Tibial nerve (tissue), 4 donors: Measurements from ENCODE around the gene RELL1. TPM values are rescaled to one million over a fixed set of nuclear protein-coding genes. Genes with fewer than 3 reads are reported as not detected.

Experiments
- DNase-seq, 2 donors: peaks; one replicate each; pipeline ENCODE4 v3.0.0-alpha.2; 2019; ENCODE audit warnings: low spot score in 2 of 2
- H3K27ac ChIP-seq, 4 donors: fragments of 200-600 bp; sonication (generic) in 3 of 4; one replicate each; pipeline ENCODE4 v1.5.1; 2017 to 2019; ENCODE audit warnings: mild to moderate bottlenecking in 1 of 4
- H3K27me3 ChIP-seq, 2 donors: fragments of 200-600 bp; sonication (generic) in 1 of 2; one replicate each; pipeline versions ENCODE4 v1.5.1 to v1.6.0; 2017 to 2019
- H3K36me3 ChIP-seq, 3 donors: fragments of 200-600 bp; sonication (generic); one replicate each; pipeline ENCODE4 v1.5.1; 2018 to 2019
- H3K4me1 ChIP-seq, 4 donors: fragments of 200-600 bp; sonication (generic) in 3 of 4; one replicate each; pipeline ENCODE4 v1.5.1; 2017 to 2019
- H3K4me3 ChIP-seq, 4 donors: fragments of 200-600 bp; sonication (generic) in 3 of 4; one replicate each; pipeline ENCODE4 v1.5.1; 2017 to 2019; ENCODE audit warnings: mild to moderate bottlenecking in 1 of 4, moderate library complexity in 1 of 4
- H3K9me3 ChIP-seq, 4 donors: fragments of 200-600 bp; sonication (generic) in 3 of 4; one replicate each; pipeline ENCODE4 v1.5.1; 2017 to 2019
- EP300 ChIP-seq, 2 donors: sonication (generic); formaldehyde crosslinking; IDR thresholded peaks; one replicate each; pipeline ENCODE4 v1.6.1; 2017; ENCODE audit warnings: antibody characterized with exemption in 2 of 2, mild to moderate bottlenecking in 1 of 2
- POLR2A ChIP-seq, 2 donors: fragments of 450-650 bp; IDR thresholded peaks; one replicate each; pipeline ENCODE4 v1.6.1; 2017; ENCODE audit warnings: antibody characterized with exemption in 2 of 2, mild to moderate bottlenecking in 2 of 2, moderate library complexity in 2 of 2
- WGBS, 2 donors: methylation state at CpG; one replicate each; pipeline ENCODE4 v1.1.5; 2018; 5-methylcytosine and 5-hydroxymethylcytosine counted together
- total RNA-seq, 4 donors: library from RNA; depleted of rRNA; stranded (reverse); fragments of >200 nt; gene quantifications; one replicate each; pipeline ENCODE4 v1.1.0, GENCODE V29; 2016
- TF ChIP-seq, protein P1 (sequence below), 5 experiments: fragments of 200-600 bp in 3 of 5; fragments of 450-650 bp in 2 of 5; sonication (generic) in 3 of 5; IDR thresholded peaks; one replicate each; pipeline ENCODE4 v1.5.1; 2016 to 2019; ENCODE audit warnings: antibody characterized with exemption in 5 of 5, mild to moderate bottlenecking in 3 of 5, moderate library complexity in 2 of 5

RELL1 gene
- total RNA-seq, 4 donors from 2014 or later = 43.8 to 78.0 (median 61.2) TPM

DNA sequence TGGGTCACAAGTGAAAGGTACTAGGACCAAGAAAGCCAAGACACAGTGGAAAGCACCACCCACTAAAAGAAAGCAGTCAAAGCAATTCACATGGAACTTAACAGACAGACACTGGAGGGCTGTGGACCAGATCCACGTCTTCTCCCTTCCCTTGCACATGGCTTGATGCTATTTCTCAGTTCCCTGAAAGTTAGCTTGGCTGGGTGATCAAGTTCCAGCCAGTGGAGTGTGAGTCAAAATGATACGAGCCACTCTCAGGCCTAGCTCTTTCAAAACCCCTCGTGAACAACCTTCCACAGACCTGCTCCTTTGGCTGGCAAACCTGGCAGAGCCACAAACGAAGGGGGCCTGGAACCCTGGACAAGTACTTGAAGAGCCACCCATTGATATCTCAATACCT is 52.0 kb downstream of the RELL1 start:
- 87 to 92% methylated on average over 4 of the region's 4 CpGs for WGBS, 2 donors
- H3K9me3 ChIP-seq = no peaks in the 10 kb centered on the region
- TF ChIP-seq, protein P1, sequence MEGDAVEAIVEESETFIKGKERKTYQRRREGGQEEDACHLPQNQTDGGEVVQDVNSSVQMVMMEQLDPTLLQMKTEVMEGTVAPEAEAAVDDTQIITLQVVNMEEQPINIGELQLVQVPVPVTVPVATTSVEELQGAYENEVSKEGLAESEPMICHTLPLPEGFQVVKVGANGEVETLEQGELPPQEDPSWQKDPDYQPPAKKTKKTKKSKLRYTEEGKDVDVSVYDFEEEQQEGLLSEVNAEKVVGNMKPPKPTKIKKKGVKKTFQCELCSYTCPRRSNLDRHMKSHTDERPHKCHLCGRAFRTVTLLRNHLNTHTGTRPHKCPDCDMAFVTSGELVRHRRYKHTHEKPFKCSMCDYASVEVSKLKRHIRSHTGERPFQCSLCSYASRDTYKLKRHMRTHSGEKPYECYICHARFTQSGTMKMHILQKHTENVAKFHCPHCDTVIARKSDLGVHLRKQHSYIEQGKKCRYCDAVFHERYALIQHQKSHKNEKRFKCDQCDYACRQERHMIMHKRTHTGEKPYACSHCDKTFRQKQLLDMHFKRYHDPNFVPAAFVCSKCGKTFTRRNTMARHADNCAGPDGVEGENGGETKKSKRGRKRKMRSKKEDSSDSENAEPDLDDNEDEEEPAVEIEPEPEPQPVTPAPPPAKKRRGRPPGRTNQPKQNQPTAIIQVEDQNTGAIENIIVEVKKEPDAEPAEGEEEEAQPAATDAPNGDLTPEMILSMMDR (IDR thresholded peaks at IDR 0.05) = no peak
- no peak for TF ChIP-seq POLR2A (IDR thresholded peaks at IDR 0.05)
- TF ChIP-seq EP300 (IDR thresholded peaks at IDR 0.05) = no peak
- H3K36me3 ChIP-seq = peaks cover 0 to 64% (median 0%) of the 10 kb centered on the region in 3 donors
- peak overlapping the region in 1 of 4 donors; percentile 46 for H3K27ac ChIP-seq
- DNase-seq = no peak
- peaks cover 0 to 31% (median 3%) of the 10 kb centered on the region in 4 donors for H3K4me1 ChIP-seq
- H3K4me3 ChIP-seq = no peak overlapping the region
- H3K27me3 ChIP-seq = no peaks in the 10 kb centered on the region

DNA sequence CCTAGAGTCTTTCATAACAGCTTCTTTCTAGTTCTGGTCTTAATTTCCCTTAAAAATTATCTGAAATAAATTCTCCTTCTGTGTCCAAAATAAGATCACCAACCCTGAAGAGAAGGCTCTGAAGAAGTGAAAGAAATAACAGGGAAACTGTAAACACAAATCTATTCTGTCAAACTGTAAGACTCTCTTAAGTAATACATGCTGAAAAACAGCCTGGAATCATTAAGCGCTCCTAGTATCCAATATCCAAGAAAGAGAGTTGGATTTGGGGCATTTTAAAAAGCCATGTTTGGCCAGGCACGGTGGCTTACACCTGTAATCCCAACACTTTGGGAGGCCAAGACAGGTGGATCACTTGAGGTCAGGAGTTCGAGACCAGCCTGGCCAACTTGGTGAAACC is 53.3 kb downstream of the RELL1 start:
- WGBS, 2 donors = 72 to 84% methylated on average over 3 of the region's 3 CpGs
- peaks cover 0 to 58% (median 0%) of the 10 kb centered on the region in 3 donors for H3K36me3 ChIP-seq
- TF ChIP-seq, protein P1 (IDR thresholded peaks at IDR 0.05) = no peak
- TF ChIP-seq EP300 (IDR thresholded peaks at IDR 0.05) (no peak), POLR2A (IDR thresholded peaks at IDR 0.05) (no peak)
- no peaks in the 10 kb centered on the region for H3K9me3 ChIP-seq
- H3K27me3 ChIP-seq = no peaks in the 10 kb centered on the region
- DNase-seq = no peak
- peaks cover 0 to 44% (median 7%) of the 10 kb centered on the region in 4 donors for H3K4me1 ChIP-seq
- H3K27ac ChIP-seq = no peak overlapping the region
- H3K4me3 ChIP-seq = no peak overlapping the region

DNA sequence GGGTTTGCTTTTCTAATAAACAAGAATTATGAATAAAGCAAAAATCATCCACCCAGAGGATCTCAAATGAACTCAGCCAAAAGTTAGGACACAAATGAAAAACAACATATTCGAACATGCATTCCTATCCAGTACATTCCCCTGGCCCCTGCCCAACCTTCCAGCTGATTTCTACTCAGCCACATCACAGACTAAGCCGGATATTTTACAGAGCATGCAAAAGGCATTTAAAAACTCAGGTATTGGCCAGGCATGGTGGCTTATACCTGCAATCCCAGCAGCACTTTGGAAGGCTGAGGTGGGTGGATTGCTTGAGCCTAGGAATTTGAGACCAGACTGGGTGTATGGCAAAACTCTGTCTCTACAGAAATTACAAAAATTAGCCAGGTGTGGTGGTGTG is 54.6 kb downstream of the RELL1 start:
- Histone ChIP-seq H3K27me3 (no peaks in the 10 kb centered on the region), H3K4me1 (peaks cover 0 to 57% (median 12%) of the 10 kb centered on the region in 4 donors), H3K4me3 (no peak overlapping the region), H3K9me3 (no peaks in the 10 kb centered on the region), H3K36me3 (peaks cover 0 to 49% (median 0%) of the 10 kb centered on the region in 3 donors), H3K27ac (no peak overlapping the region)
- TF ChIP-seq, protein P1 (IDR thresholded peaks at IDR 0.05) = no peak
- TF ChIP-seq EP300 (IDR thresholded peaks at IDR 0.05) (no peak), POLR2A (IDR thresholded peaks at IDR 0.05) (no peak)
- peak in 1 of 2 donors; percentile 45 for DNase-seq
- WGBS, 2 donors = 48 to 67% methylated on average over 2 of the region's 2 CpGs

DNA sequence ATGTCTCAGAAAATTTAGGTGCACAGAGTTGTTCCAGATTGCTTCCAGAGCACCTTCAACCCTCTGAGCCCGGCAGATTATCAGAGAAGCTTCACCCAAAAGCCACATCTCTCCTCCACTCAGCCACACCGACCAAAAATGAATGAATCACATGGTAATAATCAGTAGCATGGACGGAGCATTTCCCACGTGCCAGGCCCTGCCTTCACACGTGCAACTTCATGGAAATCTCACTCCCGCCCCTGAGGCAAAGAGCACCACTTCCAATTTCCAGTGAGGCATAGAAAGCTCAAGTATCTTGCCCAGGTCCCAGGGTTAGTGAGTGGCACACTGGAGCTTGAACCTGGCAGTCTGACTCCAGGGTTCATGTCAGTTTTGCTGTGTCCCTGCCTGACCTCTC is 56.5 kb downstream of the RELL1 start:
- H3K27ac ChIP-seq = peak overlapping the region in 1 of 4 donors; percentile 33
- H3K9me3 ChIP-seq = no peaks in the 10 kb centered on the region
- TF ChIP-seq POLR2A (IDR thresholded peaks at IDR 0.05) (no peak), EP300 (IDR thresholded peaks at IDR 0.05) (no peak)
- TF ChIP-seq, protein P1 (IDR thresholded peaks at IDR 0.05) = no peak
- peaks cover 0 to 37% (median 0%) of the 10 kb centered on the region in 3 donors for H3K36me3 ChIP-seq
- WGBS, 2 donors = 86 to 90% methylated on average over 6 of the region's 6 CpGs
- no peak overlapping the region for H3K4me3 ChIP-seq
- H3K27me3 ChIP-seq = no peaks in the 10 kb centered on the region
- H3K4me1 ChIP-seq = peaks cover 0 to 64% (median 12%) of the 10 kb centered on the region in 4 donors
- DNase-seq = no peak

DNA sequence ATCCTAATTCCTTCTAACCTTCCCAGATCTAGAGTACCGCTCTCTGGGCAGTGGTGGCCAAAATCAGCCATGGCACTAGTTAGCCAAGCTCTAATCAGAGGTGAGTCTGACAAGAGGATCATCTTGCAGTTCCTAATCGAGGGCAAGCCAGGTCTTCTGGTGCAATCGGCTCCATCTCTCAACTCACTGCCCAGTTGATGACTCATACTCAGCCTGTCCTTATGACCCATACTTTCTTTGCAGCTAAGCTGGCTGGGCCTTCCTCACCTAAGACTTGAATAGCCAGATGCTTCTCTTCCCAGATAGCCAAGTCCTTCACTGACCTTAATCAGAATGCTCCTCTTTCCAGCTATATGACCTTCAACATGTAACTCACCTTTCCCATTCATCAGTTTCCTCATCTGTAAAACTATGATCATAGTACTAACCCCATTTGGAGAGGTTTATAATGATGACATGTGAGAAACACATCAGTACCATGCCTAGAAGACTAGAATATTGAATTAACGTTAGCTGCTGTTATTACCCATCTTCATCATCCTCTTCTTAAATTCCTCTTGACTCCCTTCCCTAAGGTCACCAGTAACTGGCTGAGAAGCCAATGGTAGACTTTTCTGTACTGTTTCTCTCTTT is 57.1 kb downstream of the RELL1 start:
- peak in 1 of 2 donors; percentile 52 for DNase-seq
- Histone ChIP-seq H3K4me3 (no peak overlapping the region), H3K36me3 (peaks cover 0 to 31% (median 0%) of the 10 kb centered on the region in 3 donors), H3K4me1 (peaks cover 0 to 63% (median 12%) of the 10 kb centered on the region in 4 donors), H3K27me3 (no peaks in the 10 kb centered on the region), H3K27ac (peak overlapping the region in 1 of 4 donors; percentile 33), H3K9me3 (no peaks in the 10 kb centered on the region)
- WGBS, 2 donors = 63 to 69% methylated on average over 4 of the region's 4 CpGs
- TF ChIP-seq, protein P1 (IDR thresholded peaks at IDR 0.05) = no peak
- peak in 1 of 2 donors; percentile 48 for TF ChIP-seq EP300 (IDR thresholded peaks at IDR 0.05)
- TF ChIP-seq POLR2A (IDR thresholded peaks at IDR 0.05) = no peak
